Liver (tissue), 10 donors: ENCODE results near the gene CPNE4. TPM values are rescaled to one million over a fixed set of nuclear protein-coding genes. Genes with fewer than 3 reads are reported as not detected.

ENCODE experiments used
- DNase-seq: peaks from one replicate; pipeline ENCODE4 v3.0.0-alpha.2; 2017; ENCODE audit warnings: low spot score
- H3K27ac ChIP-seq, 2 donors: one replicate each; pipeline ENCODE4 v1.7.0; 2013; ENCODE audit warnings: inconsistent platforms in 2 of 2, low read length in 2 of 2, control low read depth in 1 of 2, low read depth in 1 of 2, mild to moderate bottlenecking in 1 of 2
- H3K27me3 ChIP-seq, 4 donors: one replicate each; pipeline versions ENCODE4 v1.6.1 to v1.7.0; 2013; ENCODE audit warnings: low read length in 3 of 4, inconsistent platforms in 1 of 4, mild to moderate bottlenecking in 1 of 4, moderate library complexity in 1 of 4; ENCODE audit not compliant: control insufficient read depth in 4 of 4, insufficient read depth in 4 of 4
- H3K36me3 ChIP-seq, 4 donors: one replicate each; pipeline versions ENCODE4 v1.6.1 to v1.7.0; 2013; ENCODE audit warnings: low read length in 3 of 4, mild to moderate bottlenecking in 3 of 4, low read depth in 1 of 4, moderate library complexity in 1 of 4; ENCODE audit not compliant: control insufficient read depth in 4 of 4, insufficient read depth in 3 of 4
- H3K4me1 ChIP-seq, 4 donors: one replicate each; pipeline versions ENCODE4 v1.6.1 to v1.7.0; 2013; ENCODE audit warnings: low read length in 3 of 4, mild to moderate bottlenecking in 3 of 4, moderate library complexity in 1 of 4; ENCODE audit not compliant: control insufficient read depth in 4 of 4, insufficient read depth in 4 of 4
- H3K4me3 ChIP-seq, 3 donors: one replicate each; pipeline versions ENCODE4 v1.6.1 to v1.7.0; 2013; ENCODE audit warnings: low read length in 3 of 3, control low read depth in 1 of 3, low read depth in 1 of 3, mild to moderate bottlenecking in 1 of 3
- H3K9ac ChIP-seq, 2 donors: one replicate each; pipeline ENCODE4 v1.7.0; 2013; ENCODE audit warnings: low read length in 2 of 2, mild to moderate bottlenecking in 2 of 2, moderate library complexity in 2 of 2, control low read depth in 1 of 2, low read depth in 1 of 2
- H3K9me3 ChIP-seq, 4 donors: one replicate each; pipeline versions ENCODE4 v1.6.1 to v1.7.0; 2013; ENCODE audit warnings: low read length in 3 of 4; ENCODE audit not compliant: control insufficient read depth in 4 of 4
- RXRA ChIP-seq, 2 donors: IDR thresholded peaks; 2 replicates each; pipeline ENCODE4 v1.6.1; 2017 to 2018; ENCODE audit warnings: antibody characterized with exemption in 2 of 2, mild to moderate bottlenecking in 1 of 2
- WGBS: extraction: QIAGEN DNeasy Blood & Tissue Kit; methylation state at CpG from one replicate; pipeline ENCODE4 v1.1.7; 2013; 5-methylcytosine and 5-hydroxymethylcytosine counted together
- polyA plus RNA-seq, 2 donors: library from polyadenylated mRNA; stranded (reverse) in 1 of 2; unstranded in 1 of 2; fragments of 200-250 nt in 1 of 2; fragments of >200 nt in 1 of 2; fragmentation: Nextera tagmentation in 1 of 2; extraction: Ambion mirVana in 1 of 2; gene quantifications; one replicate each; pipeline versions ENCODE4 v1.2.1 to v1.2.3, GENCODE V29; 2013 to 2015
- small RNA-seq: library from RNA; depleted of rRNA; stranded (forward); fragments of <200 nt; gene quantifications from one replicate; pipeline ENCODE3, GENCODE V24; 2014
- total RNA-seq, 2 donors: library from RNA; depleted of rRNA; stranded (reverse); fragments of >200 nt; gene quantifications; one replicate each; pipeline ENCODE4 v1.2.3, GENCODE V29; 2014
- TF ChIP-seq, protein P1 (sequence below): IDR thresholded peaks from 2 replicates; pipeline ENCODE4 v1.6.1; 2016; ENCODE audit warnings: antibody characterized with exemption
- donor health status: healthy.
- donor health status: healthy.
- donor health status: healthy.
- donor health status: healthy.
- donor health status: healthy.

The CPNE4 gene
- total and polyA plus RNA-seq, 4 donors = under 0.01 to 0.03 TPM; not detected in 2

DNA sequence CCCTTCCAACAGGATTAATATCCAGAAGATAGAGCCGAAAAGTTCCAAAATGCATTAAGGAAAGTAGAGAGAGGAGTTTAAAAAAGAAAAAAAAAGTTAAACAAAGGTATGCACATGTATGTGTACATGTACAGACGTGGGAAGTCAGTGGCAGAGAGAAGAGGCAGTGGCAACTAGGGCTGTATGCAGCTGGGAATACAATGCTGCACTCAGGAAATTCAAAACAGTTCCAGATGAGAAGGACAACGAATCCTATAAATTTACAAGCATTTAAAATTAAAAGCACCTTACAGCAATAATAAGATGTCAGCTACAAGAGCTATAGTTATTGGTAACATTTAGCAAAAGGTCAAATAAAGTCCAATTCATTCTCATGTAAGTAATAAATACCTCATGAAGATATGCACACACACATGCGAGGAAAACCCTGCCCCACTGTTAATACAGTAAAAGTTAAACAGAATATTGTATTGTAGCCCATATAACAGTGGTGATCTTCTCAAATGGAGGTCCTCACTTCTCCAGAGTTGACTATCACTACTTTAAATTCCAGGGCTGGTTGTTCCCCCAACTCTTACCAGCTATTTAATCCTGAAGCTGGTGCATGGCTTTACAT, 550.2 kb downstream of the CPNE4 start:
- Histone ChIP-seq H3K36me3 (peaks cover 2 to 37% (median 11%) of the 10 kb centered on the region in 4 donors), H3K4me1 (no peaks in the 10 kb centered on the region), H3K4me3 (no peak overlapping the region), H3K9me3 (no peaks in the 10 kb centered on the region), H3K9ac (no peak overlapping the region), H3K27me3 (no peaks in the 10 kb centered on the region), H3K27ac (no peak overlapping the region)
- DNase-seq = no peak
- 94% methylated on average over 4 of the region's 4 CpGs for WGBS
- TF ChIP-seq, protein P1, sequence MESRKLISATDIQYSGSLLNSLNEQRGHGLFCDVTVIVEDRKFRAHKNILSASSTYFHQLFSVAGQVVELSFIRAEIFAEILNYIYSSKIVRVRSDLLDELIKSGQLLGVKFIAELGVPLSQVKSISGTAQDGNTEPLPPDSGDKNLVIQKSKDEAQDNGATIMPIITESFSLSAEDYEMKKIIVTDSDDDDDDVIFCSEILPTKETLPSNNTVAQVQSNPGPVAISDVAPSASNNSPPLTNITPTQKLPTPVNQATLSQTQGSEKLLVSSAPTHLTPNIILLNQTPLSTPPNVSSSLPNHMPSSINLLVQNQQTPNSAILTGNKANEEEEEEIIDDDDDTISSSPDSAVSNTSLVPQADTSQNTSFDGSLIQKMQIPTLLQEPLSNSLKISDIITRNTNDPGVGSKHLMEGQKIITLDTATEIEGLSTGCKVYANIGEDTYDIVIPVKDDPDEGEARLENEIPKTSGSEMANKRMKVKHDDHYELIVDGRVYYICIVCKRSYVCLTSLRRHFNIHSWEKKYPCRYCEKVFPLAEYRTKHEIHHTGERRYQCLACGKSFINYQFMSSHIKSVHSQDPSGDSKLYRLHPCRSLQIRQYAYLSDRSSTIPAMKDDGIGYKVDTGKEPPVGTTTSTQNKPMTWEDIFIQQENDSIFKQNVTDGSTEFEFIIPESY = no peak
- no peak for TF ChIP-seq RXRA (IDR thresholded peaks at IDR 0.05)

Small RNA genes within 50 kb of the gene (small RNA-seq; reads per million reads assigned to genes)
- gene AC107027.2 (not detected), gene MIR5704 (not detected)
